RWPE2 (cell line): ENCODE data around the gene GSTP1.
"Not testable (repeated sequence)": the region's sequence is repeated elsewhere in the genome, so short reads cannot be mapped to it uniquely, and the experiment has no call there.

Experiments used
- ATAC-seq: fragments of 200-7000 bp; cut with Tn5 transposase; 3 replicates; pipeline ENCODE4 v1.9.1; 2021; ENCODE audit warnings: low read depth
- DNase-seq: peaks from one replicate; pipeline ENCODE4 v3.0.0-alpha.2; 2020; ENCODE audit warnings: low spot score
- H3K27ac ChIP-seq: fragments of 450-650 bp; 2 replicates; pipeline ENCODE4 v1.5.1; 2017; ENCODE audit warnings: mild to moderate bottlenecking; ENCODE audit not compliant: poor library complexity, severe bottlenecking
- H3K27me3 ChIP-seq: fragments of 250-450 bp; sonication (Bioruptor Pico); 2 replicates; pipeline ENCODE4 v1.5.1; 2021; ENCODE audit warnings: mild to moderate bottlenecking, moderate library complexity; ENCODE audit not compliant: insufficient read depth, poor library complexity, severe bottlenecking
- H3K36me3 ChIP-seq: fragments of 250-450 bp; sonication (Bioruptor Pico); 2 replicates; pipeline ENCODE4 v1.5.1; 2020; ENCODE audit warnings: low read depth, mild to moderate bottlenecking, moderate library complexity
- H3K4me1 ChIP-seq: fragments of 250-450 bp; sonication (Bioruptor Pico); 2 replicates; pipeline ENCODE4 v1.5.1; 2021; ENCODE audit warnings: mild to moderate bottlenecking, moderate library complexity; ENCODE audit not compliant: insufficient read depth, poor library complexity, severe bottlenecking
- H3K4me3 ChIP-seq: fragments of 250-450 bp; sonication (Bioruptor Pico); 2 replicates; pipeline ENCODE4 v1.5.1; 2021; ENCODE audit warnings: mild to moderate bottlenecking, moderate library complexity; ENCODE audit not compliant: severe bottlenecking
- H3K9me3 ChIP-seq: fragments of 250-450 bp; sonication (Bioruptor Pico); 2 replicates; pipeline ENCODE4 v1.5.1; 2021; ENCODE audit warnings: mild to moderate bottlenecking, moderate library complexity; ENCODE audit not compliant: severe bottlenecking
- TF ChIP-seq, protein P1 (sequence below): fragments of 450-650 bp; IDR thresholded peaks from one replicate; pipeline ENCODE4 v1.5.1; 2017; ENCODE audit warnings: mild to moderate bottlenecking, moderate library complexity; ENCODE audit not compliant: poor library complexity, severe bottlenecking

The GSTP1 gene

GRCh38 chr11:67551127-67551526 lies 32.5 kb upstream of the GSTP1 start:
- H3K27ac ChIP-seq = no peak overlapping the region
- H3K27me3 ChIP-seq = no peaks in the 10 kb centered on the region
- TF ChIP-seq, protein P1, sequence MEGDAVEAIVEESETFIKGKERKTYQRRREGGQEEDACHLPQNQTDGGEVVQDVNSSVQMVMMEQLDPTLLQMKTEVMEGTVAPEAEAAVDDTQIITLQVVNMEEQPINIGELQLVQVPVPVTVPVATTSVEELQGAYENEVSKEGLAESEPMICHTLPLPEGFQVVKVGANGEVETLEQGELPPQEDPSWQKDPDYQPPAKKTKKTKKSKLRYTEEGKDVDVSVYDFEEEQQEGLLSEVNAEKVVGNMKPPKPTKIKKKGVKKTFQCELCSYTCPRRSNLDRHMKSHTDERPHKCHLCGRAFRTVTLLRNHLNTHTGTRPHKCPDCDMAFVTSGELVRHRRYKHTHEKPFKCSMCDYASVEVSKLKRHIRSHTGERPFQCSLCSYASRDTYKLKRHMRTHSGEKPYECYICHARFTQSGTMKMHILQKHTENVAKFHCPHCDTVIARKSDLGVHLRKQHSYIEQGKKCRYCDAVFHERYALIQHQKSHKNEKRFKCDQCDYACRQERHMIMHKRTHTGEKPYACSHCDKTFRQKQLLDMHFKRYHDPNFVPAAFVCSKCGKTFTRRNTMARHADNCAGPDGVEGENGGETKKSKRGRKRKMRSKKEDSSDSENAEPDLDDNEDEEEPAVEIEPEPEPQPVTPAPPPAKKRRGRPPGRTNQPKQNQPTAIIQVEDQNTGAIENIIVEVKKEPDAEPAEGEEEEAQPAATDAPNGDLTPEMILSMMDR = no peak
- no peaks in the 10 kb centered on the region for H3K9me3 ChIP-seq
- ATAC-seq (no peak), DNase-seq (no peak)
- no peak overlapping the region for H3K4me3 ChIP-seq
- no peaks in the 10 kb centered on the region for H3K36me3 ChIP-seq
- H3K4me1 ChIP-seq = no peaks in the 10 kb centered on the region

- H3K9me3 ChIP-seq, ATAC-seq, DNase-seq: not testable (repeated sequence)
These were observed 31.9 kb upstream of the GSTP1 start for GRCh38 chr11:67551697-67552096.

DNA sequence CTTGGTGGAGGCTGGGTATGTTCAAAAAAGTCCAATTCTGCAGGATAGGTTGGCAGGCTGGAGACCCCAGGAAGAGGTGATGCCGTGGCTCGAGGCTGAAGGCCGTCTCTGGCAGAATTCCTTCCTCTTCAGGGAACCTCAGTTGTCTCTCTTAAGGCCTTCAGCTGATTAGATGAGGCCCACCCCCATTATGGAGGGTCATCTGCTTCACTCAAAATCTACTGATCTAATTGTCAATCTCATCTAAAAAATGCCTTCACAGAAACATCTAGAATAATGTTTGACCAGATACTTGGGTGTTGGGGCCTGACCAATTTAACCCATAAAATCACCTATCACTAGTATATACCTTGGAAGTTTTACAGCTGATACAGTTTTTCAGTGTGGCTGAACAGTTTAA lies 27.4 kb upstream of the GSTP1 start:
- no peak for ATAC-seq
- H3K4me1 ChIP-seq = no peaks in the 10 kb centered on the region
- no peak for DNase-seq

More at GRCh38 chr11:67551697-67552096, 31.9 kb upstream of the GSTP1 start:
- H3K27me3 ChIP-seq, H3K4me1 ChIP-seq, H3K27ac ChIP-seq, H3K36me3 ChIP-seq, H3K4me3 ChIP-seq: not testable (repeated sequence)

DNA sequence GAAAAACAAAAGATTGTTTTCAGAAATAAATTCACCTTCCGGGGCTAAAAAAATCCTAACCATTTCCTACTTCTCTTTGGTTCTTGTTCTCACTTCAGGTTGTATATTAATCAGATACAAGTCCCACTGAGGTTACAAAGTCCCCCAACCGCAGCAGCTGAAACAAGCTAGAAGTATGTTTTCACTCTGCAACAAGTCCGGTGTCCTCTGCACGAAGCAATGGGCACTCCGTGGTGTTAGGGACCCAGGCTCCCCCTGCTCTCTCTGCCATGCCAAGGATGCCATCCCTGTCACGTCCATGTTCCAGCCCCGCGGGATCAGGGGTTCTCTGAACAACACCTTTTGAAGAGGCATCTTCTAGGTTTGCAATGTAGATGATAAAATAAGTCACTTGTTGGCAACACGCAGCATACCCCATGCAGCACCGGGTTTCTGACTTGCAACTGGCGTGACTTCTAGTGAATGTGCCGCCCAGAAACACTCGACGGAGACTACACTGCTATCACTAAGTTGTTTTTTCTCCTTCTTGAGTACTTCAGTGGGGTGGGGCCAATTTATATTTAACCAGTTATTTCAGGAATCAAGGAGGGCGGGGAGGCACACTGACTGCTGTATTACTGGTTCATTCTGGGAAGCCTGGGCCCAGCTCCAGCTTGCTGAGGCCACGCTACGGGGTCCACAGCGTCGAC lies 25.4 kb upstream of the GSTP1 start:
- Histone ChIP-seq H3K27me3 (no peaks in the 10 kb centered on the region), H3K4me1 (peaks cover 4% of the 10 kb centered on the region), H3K9me3 (no peaks in the 10 kb centered on the region), H3K4me3 (no peak overlapping the region), H3K27ac (no peak overlapping the region), H3K36me3 (no peaks in the 10 kb centered on the region)
- ATAC-seq (no peak), DNase-seq (no peak)
- TF ChIP-seq, protein P1 = no peak

More for the DNA sequence above, 27.4 kb upstream of the GSTP1 start:
- no peaks in the 10 kb centered on the region for H3K36me3 ChIP-seq
- no peaks in the 10 kb centered on the region for H3K27me3 ChIP-seq
- no peaks in the 10 kb centered on the region for H3K9me3 ChIP-seq
- TF ChIP-seq, protein P1 = no peak
- no peak overlapping the region for H3K4me3 ChIP-seq
- H3K27ac ChIP-seq = no peak overlapping the region

- TF ChIP-seq, protein P1 = no peak
- Histone ChIP-seq H3K9me3 (no peaks in the 10 kb centered on the region), H3K4me1 (peaks cover 17% of the 10 kb centered on the region), H3K27ac (no peak overlapping the region), H3K27me3 (no peaks in the 10 kb centered on the region), H3K36me3 (no peaks in the 10 kb centered on the region), H3K4me3 (no peak overlapping the region)
- no peak for DNase-seq
- ATAC-seq = no peak
These were observed 21.5 kb upstream of the GSTP1 start for GRCh38 chr11:67561971-67562619.
